DND-41 (cell line): ENCODE results near the gene TLK1.

ENCODE experiments used
- ATAC-seq: fragments of 200-7000 bp; cut with Tn5 transposase; 3 replicates; pipeline ENCODE4 v1.9.1; 2021; ENCODE audit warnings: low read depth; ENCODE audit not compliant: insufficient read depth
- DNase-seq: peaks from one replicate; pipeline ENCODE4 v3.0.0-alpha.2; 2020
- H2AFZ ChIP-seq: 2 replicates; pipeline ENCODE4 v1.6.0; 2012; ENCODE audit warnings: low read depth, low read length
- H3K27ac ChIP-seq: 2 replicates; pipeline ENCODE4 v1.5.1; 2012; ENCODE audit warnings: low read length, inconsistent platforms
- H3K27me3 ChIP-seq: fragments of 200-600 bp; sonication (generic); 2 replicates; pipeline ENCODE4 v1.6.0; 2012; ENCODE audit warnings: low read length, mild to moderate bottlenecking, inconsistent platforms; ENCODE audit not compliant: insufficient read depth, poor library complexity
- H3K36me3 ChIP-seq: 2 replicates; pipeline ENCODE4 v1.5.1; 2012; ENCODE audit warnings: low read length, inconsistent platforms; ENCODE audit not compliant: insufficient read depth
- H3K4me1 ChIP-seq: 2 replicates; pipeline ENCODE4 v1.5.1; 2012; ENCODE audit warnings: mild to moderate bottlenecking, low read length; ENCODE audit not compliant: insufficient read depth
- H3K4me2 ChIP-seq: 2 replicates; pipeline ENCODE4 v1.6.0; 2012; ENCODE audit warnings: mild to moderate bottlenecking, moderate library complexity, low read length, inconsistent platforms; ENCODE audit not compliant: insufficient read depth
- H3K4me3 ChIP-seq, 2 experiments: fragments of 200-600 bp in 1 of 2; shearing (Covaris generic) in 1 of 2; 2 replicates each; pipeline ENCODE4 v1.5.1; 2012 to 2016; ENCODE audit warnings: inconsistent platforms in 2 of 2, low read length in 2 of 2, mild to moderate bottlenecking in 2 of 2, low read depth in 1 of 2, moderate library complexity in 1 of 2
- H3K79me2 ChIP-seq: 2 replicates; pipeline ENCODE4 v1.6.0; 2012; ENCODE audit warnings: low read length, inconsistent platforms; ENCODE audit not compliant: insufficient read depth
- H3K9ac ChIP-seq: 2 replicates; pipeline ENCODE4 v1.6.0; 2012; ENCODE audit warnings: low read depth, mild to moderate bottlenecking, inconsistent platforms, low read length, moderate library complexity
- H3K9me3 ChIP-seq: 2 replicates; pipeline ENCODE4 v1.5.1; 2012; ENCODE audit warnings: low read length, moderate library complexity, mild to moderate bottlenecking, inconsistent platforms; ENCODE audit not compliant: insufficient read depth, severe bottlenecking
- H4K20me1 ChIP-seq: 2 replicates; pipeline ENCODE4 v1.6.0; 2012; ENCODE audit warnings: low read length; ENCODE audit not compliant: insufficient read depth
- CTCF ChIP-seq: IDR thresholded peaks from 2 replicates; pipeline ENCODE4 v1.5.1; 2012; ENCODE audit warnings: borderline replicate concordance, low read length, moderate library complexity, mild to moderate bottlenecking; ENCODE audit not compliant: poor library complexity, severe bottlenecking; ENCODE audit errors: extremely low read depth
- EZH2 ChIP-seq: IDR thresholded peaks from 3 replicates; pipeline ENCODE4 v1.6.1; 2012; ENCODE audit warnings: borderline replicate concordance, low read depth, mild to moderate bottlenecking, moderate library complexity, low read length, inconsistent platforms; ENCODE audit not compliant: severe bottlenecking

Gene TLK1

GRCh38 chr2:170997893-170998597, 162.6 kb downstream of the TLK1 start:
- Histone ChIP-seq H3K9ac (no peak overlapping the region), H3K36me3 (peaks cover 76% of the 10 kb centered on the region), H3K27me3 (no peaks in the 10 kb centered on the region), H3K79me2 (no peaks in the 10 kb centered on the region), H3K4me2 (no peak overlapping the region), H3K4me3 (no peak overlapping the region), H3K4me1 (no peaks in the 10 kb centered on the region), H3K27ac (no peak overlapping the region), H2AFZ (no peak overlapping the region), H4K20me1 (no peaks in the 10 kb centered on the region), H3K9me3 (no peaks in the 10 kb centered on the region)
- TF ChIP-seq EZH2 (no peak), CTCF (no peak)
- ATAC-seq (no peak), DNase-seq (no peak)

GRCh38 chr2:170996316-170996715, 164.4 kb downstream of the TLK1 start:
- H3K27ac ChIP-seq = no peak overlapping the region
- H3K27me3 ChIP-seq = no peaks in the 10 kb centered on the region
- no peak for DNase-seq
- no peak overlapping the region for H2AFZ ChIP-seq
- H3K4me3 ChIP-seq = no peak overlapping the region
- no peak for TF ChIP-seq EZH2
- no peak for TF ChIP-seq CTCF
- H3K9ac ChIP-seq = no peak overlapping the region
- no peaks in the 10 kb centered on the region for H4K20me1 ChIP-seq
- no peaks in the 10 kb centered on the region for H3K4me1 ChIP-seq
- H3K79me2 ChIP-seq = no peaks in the 10 kb centered on the region
- no peaks in the 10 kb centered on the region for H3K9me3 ChIP-seq
- H3K36me3 ChIP-seq = peaks cover 81% of the 10 kb centered on the region
- ATAC-seq = no peak
- no peak overlapping the region for H3K4me2 ChIP-seq

- no peaks in the 10 kb centered on the region for H3K79me2 ChIP-seq
- H3K9ac ChIP-seq = no peak overlapping the region
- peaks cover 54% of the 10 kb centered on the region for H3K36me3 ChIP-seq
- no peak overlapping the region for H3K4me3 ChIP-seq
- DNase-seq (no peak), ATAC-seq (no peak)
- no peak overlapping the region for H3K27ac ChIP-seq
- H3K4me1 ChIP-seq = no peaks in the 10 kb centered on the region
- H4K20me1 ChIP-seq = no peaks in the 10 kb centered on the region
- TF ChIP-seq CTCF (no peak), EZH2 (no peak)
- H3K4me2 ChIP-seq = no peak overlapping the region
- no peaks in the 10 kb centered on the region for H3K27me3 ChIP-seq
- H3K9me3 ChIP-seq = no peaks in the 10 kb centered on the region
- no peak overlapping the region for H2AFZ ChIP-seq
These were observed 169.1 kb downstream of the TLK1 start for GRCh38 chr2:170991398-170992182.
